Naive thymus-derived CD8-positive, alpha-beta T cell (primary cell): ENCODE measurements around the gene KISS1R. TPM values are rescaled to one million over a fixed set of nuclear protein-coding genes. Genes with fewer than 3 reads are reported as not detected.
A peak's percentile ranks its signal among the peaks of the same experiment; 100 is the strongest.

Experiments used
- ATAC-seq, 2 donors: fragments of 150-1000 bp; cut with Tn5 transposase in 1 of 2; sonication (Bioruptor Pico), chemical (Tn5 transposase) in 1 of 2; 1 replicate in 1 of 2; 2 replicates in 1 of 2; pipeline ENCODE4 v1.10.0; 2021; ENCODE audit warnings: mild to moderate bottlenecking in 2 of 2, moderate library complexity in 2 of 2
- POLR2A ChIA-PET: fragments of 350-600 bp; sonication (Branson Sonifier 250); formaldehyde crosslinking; loops from one replicate; lab custom pipeline; 2021; ENCODE audit warnings: antibody characterized with exemption; lab: Charles Lee
- DNase-seq, 10 donors: peaks; one replicate each; pipeline versions ENCODE4 v3.0.0 to v3.0.0-alpha.2; 2020 to 2022
- H3K27ac Mint-ChIP-seq, 10 donors: one replicate each; pipeline ENCODE4 v1.8.0; 2020 to 2022; ENCODE audit warnings: mild to moderate bottlenecking in 10 of 10, mixed read lengths in 10 of 10, moderate library complexity in 4 of 10, inconsistent platforms in 1 of 10
- H3K27me3 Mint-ChIP-seq, 5 donors: one replicate each; pipeline ENCODE4 v1.8.0; 2021 to 2022; ENCODE audit warnings: mixed read lengths in 5 of 5
- H3K36me3 Mint-ChIP-seq, 3 donors: one replicate each; pipeline ENCODE4 v1.8.0; 2020 to 2022; ENCODE audit warnings: mixed read lengths in 3 of 3, mild to moderate bottlenecking in 2 of 3, inconsistent platforms in 1 of 3
- H3K4me1 Mint-ChIP-seq, 4 donors: one replicate each; pipeline ENCODE4 v1.8.0; 2021 to 2022; ENCODE audit warnings: mixed read lengths in 4 of 4
- H3K4me3 Mint-ChIP-seq, 10 donors: one replicate each; pipeline ENCODE4 v1.8.0; 2020 to 2022; ENCODE audit warnings: mild to moderate bottlenecking in 10 of 10, mixed read lengths in 10 of 10, moderate library complexity in 6 of 10, inconsistent platforms in 1 of 10
- H3K9me3 Mint-ChIP-seq, 9 donors: one replicate each; pipeline ENCODE4 v1.8.0; 2020 to 2022; ENCODE audit warnings: mixed read lengths in 9 of 9, mild to moderate bottlenecking in 3 of 9, inconsistent platforms in 1 of 9, moderate library complexity in 1 of 9
- polyA plus RNA-seq, 3 donors: library from polyadenylated mRNA; unstranded; fragments of 300-500 nt; fragmentation: Illumina TruSeq; gene quantifications; one replicate each; pipeline ENCODE4 v1.2.3, GENCODE V29; 2021
- total RNA-seq, 8 experiments: library from RNA in 2 of 8; stranded (reverse) in 2 of 8; gene quantifications; one replicate each; pipeline ENCODE4 v1.2.3 and lab custom pipeline; 2021 to 2026

The KISS1R gene
- total and polyA plus RNA-seq, 5 experiments from 2014 or later: 0.18 to 2.6 (median 0.58) TPM

DNA sequence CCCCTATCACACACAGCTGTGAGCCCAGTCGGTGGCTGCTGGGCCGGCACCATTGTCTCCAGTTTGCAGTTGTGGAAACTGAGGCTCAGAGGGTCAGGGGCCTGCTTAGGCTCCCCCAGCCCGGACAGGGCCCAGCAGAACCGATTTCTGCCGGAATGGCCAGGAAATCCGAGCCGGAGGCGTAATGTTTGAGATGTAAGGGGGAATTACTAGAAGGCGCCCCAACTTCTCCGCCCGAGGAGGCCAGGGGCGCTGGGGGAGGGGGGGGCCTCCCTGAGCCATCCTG lies 962 bp downstream of the KISS1R start:
- POLR2A ChIA-PET: interaction anchor here (1.6 to 9.1 kb wide), 4 partner anchors 12 to 55 kb away, joined by 4 to 165 read pairs (median 116); partner anchors contain the start of genes CFD, MED16 and RNU6-9
- Mint-ChIP-seq H3K4me1 (peaks cover 11 to 29% (median 23%) of the 10 kb centered on the region in 4 donors), H3K27me3 (peaks cover 0 to 2% (median 0%) of the 10 kb centered on the region in 5 donors), H3K9me3 (no peaks in the 10 kb centered on the region), H3K4me3 (peak overlapping the region; percentile 39 to 84 (median 78)), H3K27ac (peak overlapping the region in 5 of 10 donors; percentile 44 to 91 (median 69)), H3K36me3 (no peaks in the 10 kb centered on the region)
- DNase-seq: no peak
- no peak for ATAC-seq

GRCh38 chr19:918481-919198 lies 1.5 kb downstream of the KISS1R start:
- H3K27me3 Mint-ChIP-seq: peaks cover 0 to 2% (median 0%) of the 10 kb centered on the region in 5 donors
- ATAC-seq (no peak), DNase-seq (peak in 1 of 10 donors; percentile 77)
- POLR2A ChIA-PET: interaction anchor here (0.9 to 9.1 kb wide), 9 partner anchors 13 to 104 kb away, joined by 3 to 165 read pairs (median 11); partner anchors contain the start of genes CFD, MED16, RNU6-9 and WDR18
- H3K4me3 Mint-ChIP-seq: peak overlapping the region in 8 of 10 donors; percentile 14 to 81 (median 49)
- no peaks in the 10 kb centered on the region for H3K36me3 Mint-ChIP-seq
- peaks cover 12 to 32% (median 23%) of the 10 kb centered on the region in 4 donors for H3K4me1 Mint-ChIP-seq
- no peaks in the 10 kb centered on the region for H3K9me3 Mint-ChIP-seq
- H3K27ac Mint-ChIP-seq: peak overlapping the region in 2 of 10 donors; percentile 7 to 33

- Mint-ChIP-seq H3K4me3 (peak overlapping the region in 7 of 10 donors; percentile 32 to 81 (median 64)), H3K27ac (peak overlapping the region in 1 of 10 donors; percentile 73), H3K9me3 (no peaks in the 10 kb centered on the region), H3K4me1 (peaks cover 12 to 36% (median 24%) of the 10 kb centered on the region in 4 donors), H3K36me3 (no peaks in the 10 kb centered on the region), H3K27me3 (peaks cover 0 to 2% (median 0%) of the 10 kb centered on the region in 5 donors)
- ATAC-seq: peak; percentile 48 to 54
- POLR2A ChIA-PET: interaction anchor here (0.9 to 9.1 kb wide), 11 partner anchors 14 to 287 kb away, joined by 3 to 165 read pairs (median 11); partner anchors contain the start of genes ARHGAP45, CFD, MED16 and RNU6-9
- peak in 3 of 10 donors; percentile 49 to 57 (median 53) for DNase-seq
These were observed 2.3 kb downstream of the KISS1R start for GRCh38 chr19:919199-920050.

GRCh38 chr19:920051-920864 lies 3.1 kb downstream of the KISS1R start:
- Mint-ChIP-seq H3K4me3 (peak overlapping the region; percentile 67 to 90 (median 84)), H3K4me1 (peaks cover 11 to 34% (median 24%) of the 10 kb centered on the region in 4 donors), H3K9me3 (no peaks in the 10 kb centered on the region), H3K36me3 (no peaks in the 10 kb centered on the region), H3K27ac (peak overlapping the region in 8 of 10 donors; percentile 17 to 90 (median 82)), H3K27me3 (peaks cover 0 to 2% (median 0%) of the 10 kb centered on the region in 5 donors)
- DNase-seq (peak in 9 of 10 donors; percentile 60 to 89 (median 71)), ATAC-seq (peak; percentile 63 to 67)
- POLR2A ChIA-PET: interaction anchor here (1.2 to 9.1 kb wide), 9 partner anchors 15 to 286 kb away, joined by 3 to 165 read pairs (median 11); partner anchors contain the start of genes ARHGAP45, CFD, MED16 and RNU6-9

DNA sequence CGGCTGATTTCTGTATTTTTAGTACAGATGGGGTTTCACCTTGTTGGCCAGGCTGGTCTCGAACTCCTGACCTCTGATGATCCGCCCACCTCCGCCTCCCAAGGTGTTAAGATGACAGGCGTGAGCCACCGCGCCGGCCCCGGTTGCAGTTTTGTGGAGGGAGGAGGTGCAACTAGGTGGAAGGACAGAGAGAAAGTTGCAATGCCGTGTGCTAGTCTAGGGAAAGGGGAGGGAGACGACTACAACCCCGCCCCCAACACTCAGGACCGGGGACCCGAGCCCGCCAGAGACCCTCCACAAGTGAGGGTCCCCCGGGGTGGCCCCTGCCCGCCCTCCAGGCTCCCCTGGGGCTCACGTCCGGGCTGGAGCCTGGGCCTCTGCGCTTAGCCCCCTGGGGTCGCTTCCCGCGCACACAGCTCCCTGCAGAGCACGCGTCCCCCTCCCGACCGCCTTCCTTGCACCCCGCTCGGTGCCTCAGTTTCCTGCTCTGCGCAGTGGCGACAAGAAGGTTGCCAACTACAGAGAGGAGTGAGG lies 7.5 kb downstream of the KISS1R start:
- no peaks in the 10 kb centered on the region for H3K36me3 Mint-ChIP-seq
- ATAC-seq (no peak), DNase-seq (no peak)
- no peaks in the 10 kb centered on the region for H3K9me3 Mint-ChIP-seq
- peak overlapping the region in 2 of 10 donors; percentile 68 to 83 for H3K27ac Mint-ChIP-seq
- H3K4me3 Mint-ChIP-seq: peak overlapping the region; percentile 62 to 87 (median 76)
- no peaks in the 10 kb centered on the region for H3K27me3 Mint-ChIP-seq
- peaks cover 9 to 28% (median 18%) of the 10 kb centered on the region in 4 donors for H3K4me1 Mint-ChIP-seq
- POLR2A ChIA-PET: interaction anchor here (0.6 to 7.4 kb wide), 11 partner anchors 13 to 345 kb away, joined by 3 to 101 read pairs (median 4); partner anchors contain the start of genes ATP5F1D, CIRBP, MED16 and RNU6-9

GRCh38 chr19:925087-925525 lies 8.0 kb downstream of the KISS1R start:
- H3K27me3 Mint-ChIP-seq: no peaks in the 10 kb centered on the region
- H3K4me3 Mint-ChIP-seq: peak overlapping the region; percentile 67 to 87 (median 78)
- no peaks in the 10 kb centered on the region for H3K9me3 Mint-ChIP-seq
- POLR2A ChIA-PET: interaction anchor here (0.8 to 7.4 kb wide), 10 partner anchors 12 to 344 kb away, joined by 3 to 101 read pairs (median 4); partner anchors contain the start of genes ATP5F1D, CIRBP, MED16 and RNU6-9
- no peaks in the 10 kb centered on the region for H3K36me3 Mint-ChIP-seq
- ATAC-seq (peak; percentile 50 to 54), DNase-seq (peak in 3 of 10 donors; percentile 70 to 84 (median 76))
- H3K27ac Mint-ChIP-seq: peak overlapping the region in 8 of 10 donors; percentile 22 to 83 (median 58)
- H3K4me1 Mint-ChIP-seq: peaks cover 9 to 32% (median 18%) of the 10 kb centered on the region in 4 donors

DNA sequence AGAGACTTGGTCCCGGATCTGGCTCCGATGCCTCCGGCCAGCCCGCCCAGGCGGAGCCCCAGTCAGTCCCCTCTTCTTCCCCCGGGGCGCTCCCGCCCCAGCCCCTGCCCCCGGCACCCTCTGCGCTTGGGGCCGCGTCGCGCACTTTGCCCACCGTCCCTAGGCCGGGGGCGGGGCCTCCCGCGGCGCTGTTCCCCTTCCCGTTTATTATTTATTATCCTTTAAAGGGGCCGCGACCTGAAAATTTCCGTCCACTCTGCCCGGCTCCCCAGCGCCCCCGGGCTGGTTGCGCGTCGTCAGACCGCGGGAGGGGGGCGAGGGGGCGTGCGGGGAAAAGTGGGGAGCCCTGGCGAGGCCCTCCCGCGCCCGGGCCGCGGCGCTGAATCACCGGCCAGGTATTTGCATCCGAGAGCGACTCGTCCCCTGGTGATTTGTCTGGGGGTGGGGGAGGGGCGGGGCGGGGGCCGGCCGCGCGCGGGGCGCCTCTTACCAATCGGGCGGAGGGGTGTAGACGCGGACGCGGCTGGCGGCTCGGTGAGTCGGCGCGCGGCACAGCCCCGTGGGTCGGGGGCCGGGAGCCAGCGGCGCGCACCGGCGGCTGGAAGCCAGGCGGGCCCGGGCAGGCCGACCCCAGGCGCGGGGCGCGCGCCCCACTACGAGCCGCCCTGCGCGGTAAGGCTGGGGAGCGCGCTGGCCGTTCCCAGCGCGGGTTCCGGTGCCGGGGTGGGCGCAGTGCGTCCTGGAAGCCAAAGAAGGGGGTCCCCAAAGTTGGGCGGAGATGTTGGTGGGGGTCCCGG lies 8.6 kb downstream of the KISS1R start, which contains the start of gene ARID3A:
Gene ARID3A (plus strand): TSS at position 510 of the 797 bp plus-strand sequence. CDS start 3,494 bp downstream, outside the sequence.
- Mint-ChIP-seq H3K27ac (peak within 1 kb of the TSS in 8 of 10 donors; percentile 22 to 83 (median 58)), H3K4me1 (peaks cover 7 to 30% (median 17%) of the 10 kb centered on the region in 4 donors), H3K4me3 (peak within 1 kb of the TSS; percentile 67 to 87 (median 78)), H3K27me3 (no peaks in the 10 kb centered on the region), H3K9me3 (no peaks in the 10 kb centered on the region), H3K36me3 (no peaks in the 10 kb centered on the region)
- peak; percentile 46 to 86 (median 70) for DNase-seq
- POLR2A ChIA-PET: interaction anchor here (1.0 to 7.4 kb wide), 4 partner anchors 57 to 343 kb away, joined by 3 to 101 read pairs (median 8); partner anchors contain the start of genes CIRBP and WDR18
- ATAC-seq: peak; percentile 60 to 76

DNA sequence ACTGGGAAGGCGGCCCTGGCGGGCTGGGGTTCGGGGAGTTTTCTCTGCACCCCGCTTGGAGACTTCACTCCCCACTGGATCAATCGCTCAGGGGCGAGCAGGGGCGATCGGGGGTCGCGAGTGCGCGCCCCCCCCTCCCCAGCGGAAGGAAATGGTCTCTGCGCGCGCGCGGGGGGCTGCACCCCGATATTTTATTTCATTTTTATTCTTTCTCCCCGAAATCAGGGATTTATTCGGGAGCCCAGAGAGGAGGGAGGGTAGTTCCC lies 9.1 kb downstream of the KISS1R start:
- no peaks in the 10 kb centered on the region for H3K36me3 Mint-ChIP-seq
- peaks cover 5 to 29% (median 14%) of the 10 kb centered on the region in 4 donors for H3K4me1 Mint-ChIP-seq
- peak overlapping the region; percentile 66 to 87 (median 74) for H3K4me3 Mint-ChIP-seq
- H3K27ac Mint-ChIP-seq: peak overlapping the region in 1 of 10 donors; percentile 14
- no peak for ATAC-seq
- no peaks in the 10 kb centered on the region for H3K9me3 Mint-ChIP-seq
- no peaks in the 10 kb centered on the region for H3K27me3 Mint-ChIP-seq
- no peak for DNase-seq
- POLR2A ChIA-PET: no interaction called here

- Mint-ChIP-seq H3K27me3 (no peaks in the 10 kb centered on the region), H3K36me3 (no peaks in the 10 kb centered on the region), H3K4me1 (peaks cover 4 to 27% (median 10%) of the 10 kb centered on the region in 4 donors), H3K9me3 (no peaks in the 10 kb centered on the region), H3K4me3 (peak overlapping the region; percentile 67 to 87 (median 78)), H3K27ac (peak overlapping the region in 2 of 10 donors; percentile 40 to 66)
- no peak for ATAC-seq
- POLR2A ChIA-PET: interaction anchor here (0.5 to 1.4 kb wide), 3 partner anchors 57 to 143 kb away, joined by 3 to 5 read pairs (median 4); partner anchors contain the start of genes RNU6-2 and WDR18
- DNase-seq: no peak
These were observed 9.6 kb downstream of the KISS1R start for GRCh38 chr19:926589-927350.

GRCh38 chr19:927351-927779 lies 10.2 kb downstream of the KISS1R start:
- H3K27ac Mint-ChIP-seq: no peak overlapping the region
- ATAC-seq: no peak
- H3K9me3 Mint-ChIP-seq: no peaks in the 10 kb centered on the region
- H3K4me1 Mint-ChIP-seq: peaks cover 1 to 30% (median 11%) of the 10 kb centered on the region in 4 donors
- peak overlapping the region in 9 of 10 donors; percentile 15 to 78 (median 36) for H3K4me3 Mint-ChIP-seq
- H3K36me3 Mint-ChIP-seq: no peaks in the 10 kb centered on the region
- H3K27me3 Mint-ChIP-seq: no peaks in the 10 kb centered on the region
- DNase-seq: no peak
- POLR2A ChIA-PET: interaction anchor here (0.5 to 1.4 kb wide), 4 partner anchors 57 to 142 kb away, joined by 3 to 5 read pairs (median 4); partner anchors contain the start of genes RNU6-2 and WDR18
